Measurements from ENCODE around the gene MVB12A. TPM values are rescaled to one million over a fixed set of nuclear protein-coding genes. Genes with fewer than 3 reads are reported as not detected.
A peak's percentile ranks its signal among the peaks of the same experiment; 100 is the strongest.

MVB12A gene
- polyA plus RNA-seq, 3 donors = 43.2 to 47.8 (median 43.7) TPM

DNA sequence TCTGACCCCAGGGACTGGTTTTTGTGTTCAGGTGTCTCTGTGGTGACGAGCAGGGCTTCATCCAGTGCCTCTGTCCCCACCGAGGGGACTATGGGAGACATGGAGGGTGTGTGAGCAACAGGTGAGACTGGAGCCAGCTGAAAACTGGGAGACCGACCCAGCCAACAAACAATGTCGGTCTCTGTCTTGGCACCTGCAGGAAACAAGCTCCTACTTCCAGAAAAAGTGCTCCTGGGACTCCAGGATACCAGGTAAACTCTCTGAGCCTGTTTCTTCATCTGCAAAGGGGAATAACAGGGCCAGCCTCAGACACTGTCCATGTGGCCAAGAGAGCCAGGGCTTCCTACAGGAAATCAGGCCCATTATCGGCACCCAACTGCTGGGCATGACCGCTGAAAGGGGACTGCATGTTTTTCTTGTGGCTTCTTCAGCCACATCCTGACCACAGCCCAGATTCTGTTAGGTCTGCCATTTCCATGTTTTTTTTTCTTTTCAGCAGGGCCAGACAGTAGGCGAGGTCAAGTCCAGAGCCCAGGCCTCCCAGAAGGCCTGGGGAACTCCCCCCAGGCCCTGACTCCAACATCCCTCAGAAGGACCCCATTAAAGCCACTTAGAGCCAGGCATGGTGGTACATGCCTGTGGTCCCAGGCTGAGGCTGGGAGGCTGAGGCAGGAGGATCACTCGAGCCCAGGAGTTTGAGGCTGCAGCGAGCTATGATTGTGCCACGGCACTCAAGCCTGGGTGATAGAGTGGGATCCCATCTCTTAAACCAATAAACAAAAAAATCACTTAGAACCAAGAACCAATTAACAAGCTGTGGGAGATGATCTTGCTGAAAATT is 13.6 kb upstream of the MVB12A start:
- H3K36me3 ChIP-seq (replicated peaks in 1 of 2; ENCODE audit: control insufficient read depth in 1 of 2, insufficient read depth in 2 of 2, low read length in 2 of 2) = peaks cover 9 to 23% of the 10 kb centered on the region in 2 donors
- H3K27me3 ChIP-seq (ENCODE audit: control insufficient read depth in 2 of 2, insufficient read depth in 2 of 2, low read length in 2 of 2) = no peaks in the 10 kb centered on the region
- peaks cover 77% of the 10 kb centered on the region for H3K79me2 ChIP-seq (ENCODE audit: insufficient read depth, low read length)
- peak overlapping the region; percentile 93 to 96 (median 96) for H3K27ac Mint-ChIP-seq
- peak overlapping the region; percentile 88 for H2AFZ ChIP-seq (ENCODE audit: insufficient read depth, low read depth, low read length, poor library complexity, severe bottlenecking)
- H3K9me3 ChIP-seq (replicated peaks in 1 of 2; ENCODE audit: control insufficient read depth in 1 of 2, insufficient read depth in 1 of 2, low read length in 2 of 2) = no peaks in the 10 kb centered on the region
- peaks cover 29% of the 10 kb centered on the region for H4K20me1 ChIP-seq (ENCODE audit: insufficient read depth, low read length)
- peak overlapping the region; percentile 85 for H3K9ac ChIP-seq (ENCODE audit: insufficient read depth, low read length, poor library complexity, severe bottlenecking)
- peaks cover 0 to 2% (median 0%) of the 10 kb centered on the region in 7 donors for H3K9me3 Mint-ChIP-seq
- no peak for DNase-seq
- H3K4me1 ChIP-seq (ENCODE audit: control insufficient read depth in 1 of 2, insufficient read depth in 2 of 2, low read length in 2 of 2) = peaks cover 39 to 50% of the 10 kb centered on the region in 2 donors
- H3K4me1 Mint-ChIP-seq = peaks cover 46% of the 10 kb centered on the region
- peak overlapping the region; percentile 98 for H3K4me2 ChIP-seq (replicated peaks; ENCODE audit: extremely low read depth, low read length, poor library complexity, severe bottlenecking)
- H3K36me3 Mint-ChIP-seq = peaks cover 12 to 29% of the 10 kb centered on the region in 2 donors
- intact Hi-C loops (cut with micrococcal nuclease) = loop anchor here in 1 of 2 donors (2.0 kb wide), 1 partner anchor 15 kb away; the partner anchor contains the start of gene MVB12A
- WGBS (ENCODE audit: insufficient coverage) = 0% methylated on average over 7 of the region's 10 CpGs
- peaks cover 0 to 1% (median 0%) of the 10 kb centered on the region in 3 donors for H3K27me3 Mint-ChIP-seq (ENCODE audit: low read depth in 3 of 3)
- TF ChIP-seq, protein P1, sequence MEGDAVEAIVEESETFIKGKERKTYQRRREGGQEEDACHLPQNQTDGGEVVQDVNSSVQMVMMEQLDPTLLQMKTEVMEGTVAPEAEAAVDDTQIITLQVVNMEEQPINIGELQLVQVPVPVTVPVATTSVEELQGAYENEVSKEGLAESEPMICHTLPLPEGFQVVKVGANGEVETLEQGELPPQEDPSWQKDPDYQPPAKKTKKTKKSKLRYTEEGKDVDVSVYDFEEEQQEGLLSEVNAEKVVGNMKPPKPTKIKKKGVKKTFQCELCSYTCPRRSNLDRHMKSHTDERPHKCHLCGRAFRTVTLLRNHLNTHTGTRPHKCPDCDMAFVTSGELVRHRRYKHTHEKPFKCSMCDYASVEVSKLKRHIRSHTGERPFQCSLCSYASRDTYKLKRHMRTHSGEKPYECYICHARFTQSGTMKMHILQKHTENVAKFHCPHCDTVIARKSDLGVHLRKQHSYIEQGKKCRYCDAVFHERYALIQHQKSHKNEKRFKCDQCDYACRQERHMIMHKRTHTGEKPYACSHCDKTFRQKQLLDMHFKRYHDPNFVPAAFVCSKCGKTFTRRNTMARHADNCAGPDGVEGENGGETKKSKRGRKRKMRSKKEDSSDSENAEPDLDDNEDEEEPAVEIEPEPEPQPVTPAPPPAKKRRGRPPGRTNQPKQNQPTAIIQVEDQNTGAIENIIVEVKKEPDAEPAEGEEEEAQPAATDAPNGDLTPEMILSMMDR (IDR thresholded peaks at IDR 0.05) = no peak
- peak overlapping the region; percentile 67 to 93 (median 67) for H3K4me3 ChIP-seq (replicated peaks in 1 of 3; ENCODE audit: low read depth in 2 of 3, low read length in 3 of 3)
- peak overlapping the region; percentile 90 to 94 for H3K4me3 Mint-ChIP-seq
- peak overlapping the region; percentile 65 to 92 for H3K27ac ChIP-seq (ENCODE audit: low read depth in 1 of 2, low read length in 2 of 2)

DNA sequence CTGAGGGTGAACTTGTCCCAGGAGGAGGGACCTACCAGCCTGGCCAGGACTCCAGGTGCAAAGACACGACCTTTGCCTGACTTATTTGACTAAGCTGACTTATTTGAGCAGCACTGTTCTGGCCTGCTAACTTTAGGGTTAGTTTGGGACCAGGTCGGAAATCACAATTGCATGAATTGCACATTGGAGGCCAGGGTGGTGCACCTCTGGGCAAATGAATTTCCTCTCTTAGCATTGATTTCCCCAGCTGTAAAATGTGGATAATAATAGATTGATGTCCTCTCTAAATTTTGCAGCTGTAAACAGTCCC is 13.0 kb upstream of the MVB12A start:
- WGBS (ENCODE audit: insufficient coverage) = 7% methylated on average over 2 of the region's 2 CpGs
- H3K27me3 Mint-ChIP-seq (ENCODE audit: low read depth in 3 of 3) = peaks cover 0 to 1% (median 0%) of the 10 kb centered on the region in 3 donors
- Histone ChIP-seq H3K9ac (ENCODE audit: insufficient read depth, low read length, poor library complexity, severe bottlenecking) (peak overlapping the region; percentile 85), H3K4me1 (ENCODE audit: control insufficient read depth in 1 of 2, insufficient read depth in 2 of 2, low read length in 2 of 2) (peaks cover 39 to 50% of the 10 kb centered on the region in 2 donors), H3K79me2 (ENCODE audit: insufficient read depth, low read length) (peaks cover 77% of the 10 kb centered on the region), H3K27me3 (ENCODE audit: control insufficient read depth in 2 of 2, insufficient read depth in 2 of 2, low read length in 2 of 2) (no peaks in the 10 kb centered on the region), H3K4me2 (replicated peaks; ENCODE audit: extremely low read depth, low read length, poor library complexity, severe bottlenecking) (peak overlapping the region; percentile 98), H4K20me1 (ENCODE audit: insufficient read depth, low read length) (peaks cover 35% of the 10 kb centered on the region), H3K9me3 (replicated peaks in 1 of 2; ENCODE audit: control insufficient read depth in 1 of 2, insufficient read depth in 1 of 2, low read length in 2 of 2) (no peaks in the 10 kb centered on the region), H3K27ac (ENCODE audit: low read depth in 1 of 2, low read length in 2 of 2) (peak overlapping the region; percentile 65 to 92), H3K36me3 (replicated peaks in 1 of 2; ENCODE audit: control insufficient read depth in 1 of 2, insufficient read depth in 2 of 2, low read length in 2 of 2) (peaks cover 9 to 23% of the 10 kb centered on the region in 2 donors), H2AFZ (ENCODE audit: insufficient read depth, low read depth, low read length, poor library complexity, severe bottlenecking) (peak overlapping the region; percentile 88), H3K4me3 (replicated peaks in 1 of 3; ENCODE audit: low read depth in 2 of 3, low read length in 3 of 3) (peak overlapping the region; percentile 67 to 93 (median 67))
- TF ChIP-seq, protein P1 (IDR thresholded peaks at IDR 0.05) = no peak
- peaks cover 12 to 29% of the 10 kb centered on the region in 2 donors for H3K36me3 Mint-ChIP-seq
- peaks cover 0 to 2% (median 0%) of the 10 kb centered on the region in 7 donors for H3K9me3 Mint-ChIP-seq
- peak overlapping the region; percentile 89 to 96 (median 95) for H3K27ac Mint-ChIP-seq
- intact Hi-C loops (cut with micrococcal nuclease) = loop anchor here in 1 of 2 donors (2.0 kb wide), 1 partner anchor 14 kb away; the partner anchor contains the start of gene MVB12A
- H3K4me3 Mint-ChIP-seq = peak overlapping the region; percentile 90 to 94
- H3K4me1 Mint-ChIP-seq = peaks cover 46% of the 10 kb centered on the region
- DNase-seq = no peak

Measured in CD14-positive monocyte (primary cell).